Measurements from ENCODE around the gene EMSY. TPM values are rescaled to one million over a fixed set of nuclear protein-coding genes. Genes with fewer than 3 reads are reported as not detected.

EMSY gene
- total RNA-seq, 4 donors from 2014 or later = 27.6 to 36.5 (median 32.0) TPM

DNA sequence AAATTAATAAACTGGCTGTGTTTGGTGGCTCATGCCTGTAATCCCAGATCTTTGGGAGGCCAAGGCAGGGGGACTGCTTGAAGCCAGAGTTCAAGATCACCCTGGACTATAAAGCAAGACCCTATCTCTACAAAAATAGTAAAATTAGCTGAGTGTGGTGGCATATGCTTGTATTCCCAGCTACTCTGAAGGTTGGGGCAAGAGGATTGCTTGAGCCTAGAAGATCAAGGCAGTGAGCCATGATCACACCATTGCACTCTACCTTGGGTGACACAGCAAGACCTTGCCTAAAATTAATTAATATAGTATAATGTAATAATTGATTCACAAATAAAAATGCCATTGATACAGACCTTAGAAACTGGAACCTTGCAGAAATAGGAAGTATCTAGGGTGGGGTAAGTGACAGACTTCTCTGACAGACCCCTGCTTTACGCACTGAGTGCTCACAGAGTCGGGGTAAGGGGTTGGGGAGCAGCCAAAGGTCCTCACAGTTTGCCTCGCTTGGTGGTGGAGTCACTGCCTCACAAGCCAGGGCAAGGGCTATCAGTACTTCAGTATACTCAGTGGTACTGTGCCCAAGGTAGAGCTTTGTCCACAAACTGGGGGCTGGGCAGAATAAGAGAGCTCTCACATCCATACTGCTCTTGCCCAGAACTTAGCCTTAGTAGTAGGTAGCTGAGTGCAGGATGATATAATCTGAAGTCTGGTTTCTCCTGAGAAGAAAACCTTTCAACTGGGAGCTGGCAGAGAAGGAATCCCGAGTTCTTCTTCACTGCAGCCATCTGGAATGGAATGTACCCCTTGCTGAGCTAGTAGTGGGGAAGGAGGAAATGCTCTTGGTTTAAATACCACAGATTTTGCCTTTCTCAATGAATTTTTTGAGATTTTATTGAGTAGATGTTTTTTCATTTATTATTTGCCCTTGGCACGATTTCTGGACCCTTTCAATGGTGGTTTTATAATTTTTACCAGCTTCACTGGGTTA is 65.5 kb downstream of the EMSY start:
- H3K27ac ChIP-seq = no peak overlapping the region
- H3K4me3 ChIP-seq = no peak overlapping the region
- DNase-seq = no peak
- H3K9me3 ChIP-seq = no peaks in the 10 kb centered on the region
- no peaks in the 10 kb centered on the region for H3K4me1 ChIP-seq
- TF ChIP-seq CTCF (IDR thresholded peaks at IDR 0.05) = no peak
- no peak for TF ChIP-seq POLR2A (IDR thresholded peaks at IDR 0.05)
- no peaks in the 10 kb centered on the region for H3K36me3 ChIP-seq
- H3K27me3 ChIP-seq = no peaks in the 10 kb centered on the region

- H3K4me3 ChIP-seq = no peak overlapping the region
- no peaks in the 10 kb centered on the region for H3K4me1 ChIP-seq
- H3K27me3 ChIP-seq = no peaks in the 10 kb centered on the region
- no peak for DNase-seq
- H3K9me3 ChIP-seq = no peaks in the 10 kb centered on the region
- H3K27ac ChIP-seq = no peak overlapping the region
- TF ChIP-seq CTCF (IDR thresholded peaks at IDR 0.05) = peak in 4 of 6 experiments; percentile 17 to 48 (median 46)
- TF ChIP-seq POLR2A (IDR thresholded peaks at IDR 0.05) = no peak
- peaks cover 0 to 8% (median 0%) of the 10 kb centered on the region in 3 donors for H3K36me3 ChIP-seq
Observed at GRCh38 chr11:76512851-76513653, 68.2 kb downstream of the EMSY start.

GRCh38 chr11:76513654-76514034 is 68.8 kb downstream of the EMSY start:
- Histone ChIP-seq H3K27ac (no peak overlapping the region), H3K27me3 (no peaks in the 10 kb centered on the region), H3K4me1 (no peaks in the 10 kb centered on the region), H3K9me3 (no peaks in the 10 kb centered on the region), H3K4me3 (no peak overlapping the region), H3K36me3 (peaks cover 0 to 8% (median 0%) of the 10 kb centered on the region in 3 donors)
- no peak for TF ChIP-seq POLR2A (IDR thresholded peaks at IDR 0.05)
- TF ChIP-seq CTCF (IDR thresholded peaks at IDR 0.05) = no peak
- DNase-seq = no peak

GRCh38 chr11:76515494-76515893 is 70.7 kb downstream of the EMSY start:
- H3K9me3 ChIP-seq = no peaks in the 10 kb centered on the region
- TF ChIP-seq CTCF (IDR thresholded peaks at IDR 0.05) (no peak), POLR2A (IDR thresholded peaks at IDR 0.05) (no peak)
- no peak overlapping the region for H3K4me3 ChIP-seq
- peaks cover 0 to 23% (median 0%) of the 10 kb centered on the region in 3 donors for H3K36me3 ChIP-seq
- no peak for DNase-seq
- no peak overlapping the region for H3K27ac ChIP-seq
- no peaks in the 10 kb centered on the region for H3K27me3 ChIP-seq
- H3K4me1 ChIP-seq = no peaks in the 10 kb centered on the region

- Histone ChIP-seq H3K9me3 (no peaks in the 10 kb centered on the region), H3K27me3 (no peaks in the 10 kb centered on the region), H3K4me1 (peaks cover 0 to 6% (median 0%) of the 10 kb centered on the region in 4 donors), H3K4me3 (no peak overlapping the region), H3K36me3 (peaks cover 0 to 30% (median 0%) of the 10 kb centered on the region in 3 donors), H3K27ac (no peak overlapping the region)
- TF ChIP-seq POLR2A (IDR thresholded peaks at IDR 0.05) = no peak
- no peak for DNase-seq
Observed at GRCh38 chr11:76523147-76523546, 78.3 kb downstream of the EMSY start.

Measured in Peyer's patch (tissue), 4 donors.